Endothelial cell of umbilical vein (primary cell): ENCODE measurements around the gene SKAP1. TPM values are rescaled to one million over a fixed set of nuclear protein-coding genes. Genes with fewer than 3 reads are reported as not detected.

Source experiments
- BruUV-seq: library from RNA; stranded (reverse); fragments of 400-500 nt; replicated peaks from 2 replicates; lab custom pipeline; 2021; lab: Mats Ljungman, UMichigan
- CTCF ChIA-PET: fragments of 300-600, 350-600 bp; sonication (Branson Sonifier 250); formaldehyde crosslinking; loops from one replicate; lab custom pipeline; 2021; ENCODE audit warnings: antibody characterized with exemption, inconsistent platforms; lab: Charles Lee
- POLR2A ChIA-PET: fragments of 300-600, 350-600 bp; sonication (Branson Sonifier 250); formaldehyde crosslinking; loops from one replicate; lab custom pipeline; 2021; ENCODE audit warnings: antibody characterized with exemption, inconsistent platforms; lab: Charles Lee
- DNase-seq: peaks from one replicate; pipeline ENCODE4 v3.0.0-alpha.2; 2011; ENCODE audit warnings: low read depth, low spot score
- FAIRE-seq: peaks from 2 replicates; lab custom pipeline; 2011; peaks lifted over from hg19 to GRCh38; lab: Jason Lieb, UNC
- H2AFZ ChIP-seq: 2 replicates; pipeline ENCODE4 v1.6.0; 2012; ENCODE audit warnings: low read depth, low read length, control low read depth, inconsistent platforms
- H3K27ac ChIP-seq: 2 replicates; pipeline ENCODE4 v1.5.1; 2011; ENCODE audit warnings: low read depth, mild to moderate bottlenecking, control low read depth, low read length, moderate library complexity; ENCODE audit not compliant: insufficient read depth
- H3K27me3 ChIP-seq, 2 experiments: 2 replicates each; pipeline versions ENCODE4 v1.6.0 to v1.6.1; 2011; ENCODE audit warnings: low read length in 2 of 2, mixed read lengths in 1 of 2; ENCODE audit not compliant: control insufficient read depth in 2 of 2, insufficient read depth in 2 of 2
- H3K36me3 ChIP-seq, 2 experiments: 2 replicates in 1 of 2; 3 replicates in 1 of 2; pipeline ENCODE4 v1.5.1; 2011; ENCODE audit warnings: low read length in 2 of 2, mild to moderate bottlenecking in 1 of 2, moderate library complexity in 1 of 2; ENCODE audit not compliant: control insufficient read depth in 2 of 2, insufficient read depth in 2 of 2; ENCODE audit errors: extremely low read depth in 1 of 2
- H3K4me1 ChIP-seq: 3 replicates; pipeline ENCODE4 v1.5.1; 2011; ENCODE audit warnings: mild to moderate bottlenecking, low read length; ENCODE audit not compliant: control insufficient read depth, insufficient read depth; ENCODE audit errors: extremely low read depth
- H3K4me2 ChIP-seq: 2 replicates; pipeline ENCODE4 v1.6.1; 2011; ENCODE audit warnings: low read length, control low read depth, mixed read lengths; ENCODE audit not compliant: insufficient read depth
- H3K4me3 ChIP-seq, 3 experiments: fragments of 200-600 bp in 1 of 3; sonication (generic), shearing (Covaris generic) in 1 of 3; replicated peaks in 1 of 3; 2 replicates each; pipeline ENCODE4 v1.5.1; 2011 to 2016; ENCODE audit warnings: control low read depth in 3 of 3, low read length in 3 of 3, mild to moderate bottlenecking in 2 of 3, inconsistent platforms in 1 of 3, low read depth in 1 of 3, moderate library complexity in 1 of 3; ENCODE audit not compliant: insufficient read depth in 1 of 3
- H3K79me2 ChIP-seq: 2 replicates; pipeline ENCODE4 v1.6.0; 2012; ENCODE audit warnings: low read length, inconsistent platforms; ENCODE audit not compliant: control insufficient read depth, insufficient read depth
- H3K9ac ChIP-seq: replicated peaks from 2 replicates; pipeline ENCODE3; 2011; ENCODE audit warnings: low read length, control low read depth; ENCODE audit not compliant: insufficient read depth; ENCODE audit errors: extremely low read depth
- H3K9me1 ChIP-seq: replicated peaks from 3 replicates; pipeline ENCODE4 v1.6.0; 2011; ENCODE audit warnings: mild to moderate bottlenecking, low read length; ENCODE audit not compliant: control insufficient read depth, insufficient read depth; ENCODE audit errors: extremely low read depth
- H3K9me3 ChIP-seq: replicated peaks from 2 replicates; pipeline ENCODE4 v1.5.1; 2012; ENCODE audit warnings: low read length, inconsistent platforms; ENCODE audit not compliant: control insufficient read depth, insufficient read depth
- H4K20me1 ChIP-seq: replicated peaks from 2 replicates; pipeline ENCODE3; 2011; ENCODE audit warnings: mild to moderate bottlenecking, low read length; ENCODE audit not compliant: control insufficient read depth, insufficient read depth; ENCODE audit errors: extremely low read depth
- EZH2 ChIP-seq: IDR thresholded peaks from 2 replicates; pipeline ENCODE4 v1.6.1; 2012; ENCODE audit warnings: borderline replicate concordance, low read depth, mild to moderate bottlenecking, moderate library complexity, low read length, inconsistent platforms; ENCODE audit not compliant: severe bottlenecking
- FOS ChIP-seq: IDR thresholded peaks from 2 replicates; pipeline ENCODE4 v1.6.1; 2011; ENCODE audit warnings: mild to moderate bottlenecking, low read length, moderate library complexity, borderline replicate concordance; ENCODE audit not compliant: insufficient read depth
- GATA2 ChIP-seq: IDR thresholded peaks from 2 replicates; pipeline ENCODE4 v1.7.0; 2011; ENCODE audit warnings: low read depth, mild to moderate bottlenecking, moderate library complexity, mixed read lengths, low read length; ENCODE audit not compliant: insufficient read length, insufficient read depth
- JUN ChIP-seq: IDR thresholded peaks from 2 replicates; pipeline ENCODE4 v1.6.1; 2011; ENCODE audit warnings: borderline replicate concordance, low read depth; ENCODE audit not compliant: insufficient read length, insufficient read depth
- MYC ChIP-seq: IDR thresholded peaks from one replicate; pipeline ENCODE4 v1.6.1; 2011; ENCODE audit warnings: mild to moderate bottlenecking, low read depth, low read length
- POLR2A ChIP-seq: IDR thresholded peaks from 2 replicates; pipeline ENCODE4 v1.6.1; 2012; ENCODE audit warnings: low read depth, mild to moderate bottlenecking, control low read depth, low read length
- POLR2AphosphoS5 ChIP-seq: IDR thresholded peaks from 2 replicates; pipeline ENCODE4 v1.6.1; 2012; ENCODE audit warnings: low read depth, mild to moderate bottlenecking, control low read depth, low read length, moderate library complexity; ENCODE audit not compliant: insufficient read depth
- dilution Hi-C: fragments of 300-500 bp; cut with MboI; formaldehyde crosslinking; loops from one replicate; pipeline ENCODE4 v1.15.0; 2019; ENCODE audit warnings: low sequenced_read_pairs; ENCODE audit not compliant: extremely low pct_ligation_motif_present
- intact Hi-C: fragments of 100-400 bp; cut with micrococcal nuclease; formaldehyde crosslinking; loops from one replicate; pipeline ENCODE4 v1.10.0; 2022
- polyA plus RNA-seq, 4 experiments: library from polyadenylated mRNA; depleted of rRNA in 3 of 4; stranded (reverse) in 3 of 4; unstranded in 1 of 4; fragments of >200 nt; gene quantifications; 2 replicates each; pipeline versions ENCODE4 v1.2.1 to v1.2.3, GENCODE V29; 2011 to 2012; ENCODE audit warnings: missing spikeins in 1 of 4
- total RNA-seq: library from RNA; stranded (reverse); gene quantifications from 2 replicates; pipeline ENCODE4 v1.2.3, GENCODE V29; 2021
- TF ChIP-seq, protein P1 (sequence below), 2 donors: IDR thresholded peaks; 1 replicate in 1 of 2; 2 replicates in 1 of 2; pipeline ENCODE4 v1.5.1; 2011; ENCODE audit warnings: low read length in 2 of 2, mild to moderate bottlenecking in 2 of 2, moderate library complexity in 2 of 2, control low read depth in 1 of 2, inconsistent platforms in 1 of 2, low read depth in 1 of 2; ENCODE audit not compliant: insufficient read depth in 1 of 2; ENCODE audit errors: extremely low read depth in 1 of 2
- TF ChIP-seq, protein P2 (sequence below): IDR thresholded peaks from 2 replicates; pipeline ENCODE4 v1.6.1; 2011; ENCODE audit not compliant: insufficient read depth, insufficient read length

SKAP1 gene
- total and polyA plus RNA-seq, 2 donors (not counting 3 experiments of a cell fraction or from before 2014, with no cell fraction given): 0.75 TPM; not detected in 1

DNA sequence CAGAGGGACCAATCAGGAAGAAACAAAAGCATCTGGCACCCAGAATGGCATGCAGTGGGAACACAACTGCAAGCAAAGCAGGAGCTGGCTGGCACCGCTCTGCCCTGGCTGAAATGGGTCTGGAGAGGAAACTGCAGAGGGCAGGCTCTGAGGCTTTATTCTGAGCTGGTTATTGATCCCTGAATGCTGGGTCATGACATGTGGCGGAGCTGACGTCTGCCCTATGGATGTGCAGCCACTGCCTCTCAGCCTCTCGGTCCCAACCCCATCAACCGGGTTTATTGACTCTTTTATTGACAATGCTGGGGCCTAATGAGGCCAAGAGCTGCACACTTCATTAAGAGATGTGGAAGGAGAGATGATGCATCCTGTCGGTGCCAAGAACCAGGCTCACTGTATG is 3.9 kb upstream of the SKAP1 start:
- no peaks in the 10 kb centered on the region for H3K36me3 ChIP-seq
- no peaks in the 10 kb centered on the region for H4K20me1 ChIP-seq
- H2AFZ ChIP-seq: no peak overlapping the region
- no peak overlapping the region for H3K4me3 ChIP-seq
- ChIA-PET CTCF (interaction anchor here (0.8 to 1.7 kb wide), 6 partner anchors 19 to 174 kb away, joined by 3 to 5 read pairs (median 3); no protein-coding TSS in a partner anchor), POLR2A (no interaction called here)
- FAIRE-seq: no peak
- no peaks in the 10 kb centered on the region for H3K9me1 ChIP-seq
- no peak overlapping the region for H3K27ac ChIP-seq
- BruUV-seq: no TSS peak
- intact Hi-C loops (no loop called here), dilution Hi-C loops (no loop called here)
- no peak for DNase-seq
- no peak overlapping the region for H3K9ac ChIP-seq
- H3K4me2 ChIP-seq: no peak overlapping the region
- no peaks in the 10 kb centered on the region for H3K9me3 ChIP-seq
- H3K4me1 ChIP-seq: no peaks in the 10 kb centered on the region
- H3K27me3 ChIP-seq: peaks cover 67 to 72% of the 10 kb centered on the region in 2 experiments
- H3K79me2 ChIP-seq: no peaks in the 10 kb centered on the region
- TF ChIP-seq JUN (no peak), POLR2A (no peak), POLR2AphosphoS5 (no peak), MYC (no peak), FOS (no peak), GATA2 (no peak), EZH2 (no peak)
- TF ChIP-seq, protein P1, sequence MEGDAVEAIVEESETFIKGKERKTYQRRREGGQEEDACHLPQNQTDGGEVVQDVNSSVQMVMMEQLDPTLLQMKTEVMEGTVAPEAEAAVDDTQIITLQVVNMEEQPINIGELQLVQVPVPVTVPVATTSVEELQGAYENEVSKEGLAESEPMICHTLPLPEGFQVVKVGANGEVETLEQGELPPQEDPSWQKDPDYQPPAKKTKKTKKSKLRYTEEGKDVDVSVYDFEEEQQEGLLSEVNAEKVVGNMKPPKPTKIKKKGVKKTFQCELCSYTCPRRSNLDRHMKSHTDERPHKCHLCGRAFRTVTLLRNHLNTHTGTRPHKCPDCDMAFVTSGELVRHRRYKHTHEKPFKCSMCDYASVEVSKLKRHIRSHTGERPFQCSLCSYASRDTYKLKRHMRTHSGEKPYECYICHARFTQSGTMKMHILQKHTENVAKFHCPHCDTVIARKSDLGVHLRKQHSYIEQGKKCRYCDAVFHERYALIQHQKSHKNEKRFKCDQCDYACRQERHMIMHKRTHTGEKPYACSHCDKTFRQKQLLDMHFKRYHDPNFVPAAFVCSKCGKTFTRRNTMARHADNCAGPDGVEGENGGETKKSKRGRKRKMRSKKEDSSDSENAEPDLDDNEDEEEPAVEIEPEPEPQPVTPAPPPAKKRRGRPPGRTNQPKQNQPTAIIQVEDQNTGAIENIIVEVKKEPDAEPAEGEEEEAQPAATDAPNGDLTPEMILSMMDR (IDR thresholded peaks at IDR 0.05; ENCODE audit: extremely low read depth in 1 of 2, insufficient read depth in 1 of 2, low read depth in 1 of 2, low read length in 2 of 2): no peak
- TF ChIP-seq, protein P2, sequence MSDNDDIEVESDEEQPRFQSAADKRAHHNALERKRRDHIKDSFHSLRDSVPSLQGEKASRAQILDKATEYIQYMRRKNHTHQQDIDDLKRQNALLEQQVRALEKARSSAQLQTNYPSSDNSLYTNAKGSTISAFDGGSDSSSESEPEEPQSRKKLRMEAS: no peak
